Fibroblast of skin of abdomen (primary cell): ENCODE results near the gene SRRM5. TPM values are rescaled to one million over a fixed set of nuclear protein-coding genes. Genes with fewer than 3 reads are reported as not detected.
A peak's percentile ranks its signal among the peaks of the same experiment; 100 is the strongest.
"Not testable (repeated sequence)": the region's sequence is repeated elsewhere in the genome, so short reads cannot be mapped to it uniquely, and the experiment has no call there.

ENCODE experiments used
- DNase-seq: peaks from one replicate; pipeline ENCODE4 v3.0.0-alpha.2; 2013
- polyA plus RNA-seq, 2 experiments: library from polyadenylated mRNA; unstranded; fragments of 120-200 nt; gene quantifications; one replicate each; pipeline ENCODE4 v1.2.1, GENCODE V29; 2013; ENCODE audit not compliant: insufficient read length in 2 of 2

SRRM5 gene, protein sequence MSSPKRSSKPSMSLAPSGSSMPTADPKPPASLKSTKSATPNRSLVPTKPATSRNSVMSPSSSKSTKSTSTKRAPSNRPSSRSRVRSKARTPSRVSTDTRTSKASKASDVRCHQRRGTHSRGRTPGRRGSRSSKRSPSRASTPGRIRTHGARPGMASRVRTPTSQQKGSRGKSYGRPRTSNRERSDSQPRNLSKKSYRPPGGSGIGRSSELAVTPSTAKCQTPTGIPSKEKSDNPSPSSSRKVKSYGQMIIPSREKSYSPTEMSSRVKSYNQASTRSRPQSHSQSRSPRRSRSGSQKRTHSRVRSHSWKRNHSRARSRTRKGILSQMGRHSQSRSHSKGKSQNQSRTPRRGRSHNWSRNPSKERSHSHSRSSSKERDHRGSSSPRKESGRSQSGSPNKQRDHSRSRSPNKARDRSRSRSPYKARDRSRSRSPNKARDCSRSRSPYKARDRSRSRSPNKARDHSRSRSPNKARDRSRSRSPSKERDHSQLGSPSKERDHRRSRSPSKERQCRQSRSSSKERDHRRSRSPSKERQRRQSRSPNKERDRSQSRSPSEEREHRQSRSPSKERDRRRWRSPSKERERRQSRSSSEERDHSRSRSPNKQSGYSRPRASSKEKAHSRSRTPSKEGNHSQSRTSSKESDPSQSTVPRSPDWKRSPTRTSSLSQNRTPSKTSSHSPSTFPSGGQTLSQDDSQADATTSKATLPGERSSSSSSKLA
- 0.14 TPM for polyA plus RNA-seq (2013, experiment 1 of 2; ENCODE audit: insufficient read length)
- polyA plus RNA-seq (2013, experiment 2 of 2; ENCODE audit: insufficient read length) = 0.41 TPM

DNA sequence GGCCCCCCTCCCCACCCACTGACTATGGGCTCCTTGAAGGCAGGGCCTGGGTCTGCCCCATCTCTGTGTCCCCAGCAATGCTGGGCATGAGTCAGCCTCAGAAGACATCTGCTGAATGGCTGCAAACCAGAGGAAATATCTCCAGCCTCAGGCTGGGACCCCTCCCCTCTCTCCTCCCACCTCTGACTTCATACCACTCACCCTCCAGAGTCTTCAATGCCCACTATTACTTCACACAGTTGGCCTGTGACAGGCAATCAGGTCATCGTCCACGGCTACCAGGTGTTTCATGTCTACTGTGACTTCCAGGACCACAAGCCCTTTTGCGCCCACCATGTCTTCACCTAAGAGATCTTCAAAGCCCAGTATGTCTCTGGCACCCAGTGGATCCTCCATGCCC, at the start of gene SRRM5:
SRRM5 (plus strand) TSS at position 301 of the 400 bp plus-strand sequence; CDS start at position 335, 34 bp downstream.
- DNase-seq = no peak

DNA sequence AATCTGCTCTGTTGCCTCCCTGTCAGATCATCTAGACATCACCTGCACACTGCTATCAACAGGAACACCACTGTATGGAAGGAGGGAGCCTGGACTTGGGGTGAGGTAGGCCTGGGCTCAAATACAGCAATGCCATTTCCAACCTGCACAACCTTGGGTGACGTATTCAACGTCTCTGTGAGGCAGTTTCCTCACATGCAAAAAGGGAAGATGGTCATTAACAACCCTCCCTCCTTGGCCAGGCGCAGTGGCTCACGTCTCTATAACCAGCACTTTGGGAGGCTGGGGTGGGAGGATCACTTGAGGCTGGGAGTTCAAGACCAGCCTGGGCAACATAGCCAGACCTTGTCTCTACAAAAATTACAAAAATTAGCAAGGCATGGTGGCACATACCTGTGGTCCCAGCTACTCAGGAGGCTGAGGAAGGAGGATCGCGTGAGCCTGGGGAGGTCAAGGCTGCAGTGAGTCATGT, 49.6 kb upstream of the SRRM5 start:
- DNase-seq = no peak

DNA sequence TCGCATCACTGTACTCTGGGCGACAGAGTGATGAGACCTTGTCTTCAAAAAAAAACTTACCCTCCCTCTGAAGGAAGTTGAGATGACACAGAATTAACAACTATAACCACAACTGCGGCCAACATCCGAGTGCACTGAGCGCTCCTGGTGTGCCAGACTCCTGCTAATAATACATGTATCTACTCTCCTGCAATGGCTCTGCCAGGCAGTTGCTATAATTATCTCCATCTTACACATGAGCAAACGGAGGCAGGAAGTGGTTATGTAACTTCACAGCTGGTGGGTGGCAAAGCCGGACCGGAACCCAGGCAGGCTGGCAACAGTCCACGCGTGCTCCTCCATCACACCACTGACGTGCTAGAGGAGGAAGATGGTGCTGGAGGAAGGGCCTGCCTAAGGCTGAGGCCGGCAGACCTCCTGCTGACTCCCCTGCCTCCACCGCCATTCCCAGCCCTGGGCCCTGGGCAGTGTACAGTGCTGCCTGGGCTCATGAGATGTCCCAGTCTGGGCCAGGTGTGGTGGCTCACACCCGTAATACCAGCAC, 49.1 kb upstream of the SRRM5 start:
- DNase-seq = peak; percentile 63

DNA sequence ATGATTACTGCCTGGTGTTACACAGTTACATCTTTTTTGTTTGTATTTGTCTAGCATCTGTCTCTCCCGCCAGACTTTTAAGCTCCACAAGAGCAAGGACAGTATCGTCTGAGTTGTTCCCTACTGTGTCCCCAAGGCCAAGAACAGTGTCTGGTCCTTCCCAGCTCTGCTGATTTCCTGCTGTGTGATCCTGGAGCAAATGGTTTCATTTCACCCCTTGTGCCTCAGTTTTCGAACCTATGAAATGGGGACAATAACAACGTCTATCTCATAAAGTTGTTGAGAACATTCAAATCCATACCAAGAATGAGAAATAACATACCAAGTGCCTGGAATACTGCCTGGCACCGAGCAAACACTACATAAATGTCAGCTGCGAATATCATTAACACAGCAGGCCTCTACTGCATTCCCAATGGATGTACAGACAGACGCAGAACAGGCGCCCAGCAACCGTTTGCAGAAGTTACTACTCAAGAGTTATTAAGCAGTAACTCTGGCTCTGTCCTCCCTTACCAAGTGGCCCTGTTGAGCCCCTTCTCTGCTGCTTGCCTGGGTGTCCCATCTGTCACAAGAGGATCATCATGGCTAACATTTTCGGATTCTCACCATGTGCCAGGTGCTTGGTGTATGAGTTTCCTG, 48.0 kb upstream of the SRRM5 start:
- DNase-seq = no peak

DNA sequence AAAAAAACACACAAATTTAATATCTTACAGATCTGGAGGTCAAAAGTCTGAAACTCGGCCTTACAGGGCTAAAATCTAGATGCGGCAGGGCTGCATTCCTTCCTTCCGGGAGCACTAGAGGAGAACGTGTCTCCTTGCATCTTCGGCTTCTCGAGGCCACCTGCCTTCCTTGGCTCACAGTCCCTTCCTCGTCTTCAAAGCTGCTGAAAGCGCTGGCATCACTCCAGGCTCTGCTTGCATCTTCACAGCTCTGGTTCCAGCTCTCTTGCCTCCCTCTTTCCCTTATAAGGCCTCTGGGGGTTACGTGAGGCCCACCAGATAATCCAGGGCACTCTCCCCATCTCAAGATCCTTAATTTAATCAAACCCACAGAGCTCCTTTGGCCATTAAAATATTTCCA, 47.1 kb upstream of the SRRM5 start:
- no peak for DNase-seq

DNA sequence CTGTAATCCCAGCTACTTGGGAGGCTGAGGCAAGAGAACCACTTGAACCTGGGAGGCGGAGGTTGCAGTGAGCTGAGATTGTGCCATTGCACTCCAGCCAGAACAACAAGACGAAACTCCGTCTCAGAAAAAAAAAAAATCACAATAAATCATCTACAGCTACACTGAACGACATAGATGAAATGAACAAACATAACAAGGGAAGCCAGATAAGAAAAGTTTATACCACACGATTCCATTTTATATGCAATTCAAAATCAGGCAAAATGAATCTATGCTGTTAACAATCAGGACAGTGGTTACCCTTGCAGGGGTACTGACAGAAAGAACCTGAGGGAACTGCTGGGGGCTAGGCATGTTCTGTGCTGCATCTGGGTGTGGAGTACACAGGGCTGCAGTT, 42.2 kb upstream of the SRRM5 start:
- no peak for DNase-seq

DNA sequence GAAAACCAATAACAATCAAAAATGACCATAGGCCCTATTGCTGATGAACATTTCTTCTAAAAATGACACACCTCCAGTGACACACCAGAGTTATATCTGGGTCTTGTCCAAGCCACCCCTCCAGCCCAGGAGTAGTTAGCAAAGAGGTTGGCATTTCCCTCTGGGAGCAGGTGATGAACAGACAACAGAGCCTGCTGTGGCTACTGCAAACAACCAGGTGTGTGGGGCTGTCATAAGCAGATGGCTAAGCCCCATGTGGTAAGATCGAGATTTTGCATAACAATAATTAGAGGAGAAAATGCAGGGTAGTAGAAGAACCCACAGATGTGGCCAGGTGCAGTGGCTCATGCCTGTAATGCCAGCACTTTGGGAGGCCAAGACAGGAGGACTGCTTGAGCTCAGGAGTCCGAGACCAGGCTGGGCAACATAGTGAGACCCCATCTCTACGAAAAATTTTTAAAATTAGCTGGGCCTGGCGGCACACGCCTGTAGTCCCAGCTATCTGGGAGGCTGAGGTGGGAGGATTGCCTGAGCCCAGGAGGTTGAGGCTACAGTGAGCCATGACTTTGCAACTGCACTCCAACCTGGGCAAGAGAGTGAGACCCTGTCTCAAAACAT, 41.6 kb upstream of the SRRM5 start:
- DNase-seq = no peak

DNA sequence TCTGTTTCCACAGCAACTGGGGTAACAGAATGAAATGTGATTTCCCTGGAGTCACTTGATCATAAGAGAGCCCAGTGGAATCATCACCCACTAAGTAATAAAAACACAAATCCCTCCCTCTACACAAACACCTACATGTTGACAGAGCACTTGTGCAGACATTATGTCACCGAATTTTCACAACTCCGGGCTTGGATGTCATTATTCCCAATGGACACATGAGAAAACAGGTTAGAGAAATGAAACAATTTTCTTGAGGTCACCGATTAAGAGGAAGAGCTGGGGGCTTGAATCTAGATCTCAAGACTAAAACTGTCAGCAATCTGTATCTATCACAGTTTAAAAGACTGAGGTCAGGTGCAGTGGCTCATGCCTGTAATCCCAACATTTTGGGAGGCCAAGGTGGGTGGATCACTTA, 39.7 kb upstream of the SRRM5 start:
- DNase-seq = no peak

DNA sequence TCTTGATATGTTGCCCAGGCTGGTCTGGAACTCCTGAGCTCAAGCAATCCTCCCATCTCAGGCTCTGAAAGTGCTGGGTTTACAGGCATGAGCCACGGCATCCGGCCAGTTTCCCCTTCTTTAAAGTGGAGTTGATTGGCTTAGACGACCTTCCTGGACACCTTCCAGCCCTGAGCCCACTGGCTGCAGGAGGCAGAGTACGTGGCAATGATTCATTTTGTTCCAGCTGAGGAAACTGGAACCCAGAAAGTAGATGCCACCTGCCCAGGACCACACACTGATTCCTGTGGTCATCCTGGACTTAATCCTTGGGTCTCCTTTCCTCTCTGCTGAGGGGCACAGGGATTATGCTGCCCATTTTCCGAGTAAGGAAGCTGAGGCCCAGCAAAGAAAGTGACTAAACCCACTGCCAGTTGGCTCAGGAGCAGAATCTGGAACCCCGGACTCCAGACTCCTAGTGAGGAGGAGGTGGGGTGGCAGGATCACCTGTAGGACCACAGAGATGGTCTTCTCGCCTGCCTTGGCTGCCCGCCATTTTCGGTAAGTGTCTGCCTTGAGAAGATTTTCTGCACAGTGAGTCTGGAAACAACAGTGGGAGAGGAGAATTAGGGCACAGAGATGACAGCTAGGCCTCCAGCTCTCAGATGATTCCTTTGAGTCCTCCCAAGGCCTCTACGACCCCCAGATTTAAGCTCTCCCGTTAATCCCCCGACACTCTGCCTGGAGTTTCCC, 37.3 kb upstream of the SRRM5 start:
- DNase-seq = no peak

DNA sequence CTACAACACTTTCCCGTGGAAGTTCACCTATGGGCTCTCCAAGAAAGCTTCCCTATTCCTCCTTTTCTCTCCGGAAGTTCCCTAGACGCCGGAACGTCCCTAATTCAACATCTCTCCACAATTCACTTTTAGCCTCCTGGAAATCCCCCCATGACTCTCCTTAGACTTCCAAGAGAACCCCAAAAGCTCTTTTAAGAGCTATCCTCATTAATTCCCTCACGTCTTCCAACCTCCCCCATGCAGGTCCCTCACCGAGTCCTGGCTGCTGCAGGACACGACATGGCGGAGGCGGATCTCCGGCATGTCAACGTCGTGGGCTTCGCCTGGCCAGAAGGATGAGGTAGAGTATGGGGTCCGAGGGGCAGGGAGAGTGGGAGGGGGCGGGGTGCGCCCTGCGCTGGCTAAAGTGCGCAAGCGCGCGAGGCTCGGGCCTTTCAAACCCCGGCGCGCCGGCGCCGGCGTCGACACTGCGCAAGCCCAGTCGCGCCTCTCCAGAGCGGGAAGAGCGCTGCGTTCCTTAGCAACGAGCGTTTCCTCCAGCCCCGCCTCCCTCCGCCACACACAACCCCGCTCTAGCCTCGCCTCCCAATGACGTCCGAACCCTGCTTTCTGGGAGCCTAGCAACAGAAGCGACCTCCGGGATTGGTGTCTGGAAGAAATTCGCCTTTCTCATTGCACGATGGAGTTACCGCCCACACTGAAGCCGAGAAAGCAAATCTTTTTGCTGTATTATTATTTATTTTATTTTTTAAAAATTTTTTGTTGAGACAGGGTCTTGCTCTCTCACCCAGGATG, 36.5 kb upstream of the SRRM5 start, which contains the start of the genes PINLYP and XRCC1:
PINLYP (plus strand) TSS at position 646 of the 795 bp plus-strand sequence. CDS start 1,391 bp downstream, outside the sequence.
XRCC1 (minus strand) TSS at position 372 of the 795 bp plus-strand sequence; CDS start at position 303, 69 bp downstream.
- peak; percentile 99 for DNase-seq

DNA sequence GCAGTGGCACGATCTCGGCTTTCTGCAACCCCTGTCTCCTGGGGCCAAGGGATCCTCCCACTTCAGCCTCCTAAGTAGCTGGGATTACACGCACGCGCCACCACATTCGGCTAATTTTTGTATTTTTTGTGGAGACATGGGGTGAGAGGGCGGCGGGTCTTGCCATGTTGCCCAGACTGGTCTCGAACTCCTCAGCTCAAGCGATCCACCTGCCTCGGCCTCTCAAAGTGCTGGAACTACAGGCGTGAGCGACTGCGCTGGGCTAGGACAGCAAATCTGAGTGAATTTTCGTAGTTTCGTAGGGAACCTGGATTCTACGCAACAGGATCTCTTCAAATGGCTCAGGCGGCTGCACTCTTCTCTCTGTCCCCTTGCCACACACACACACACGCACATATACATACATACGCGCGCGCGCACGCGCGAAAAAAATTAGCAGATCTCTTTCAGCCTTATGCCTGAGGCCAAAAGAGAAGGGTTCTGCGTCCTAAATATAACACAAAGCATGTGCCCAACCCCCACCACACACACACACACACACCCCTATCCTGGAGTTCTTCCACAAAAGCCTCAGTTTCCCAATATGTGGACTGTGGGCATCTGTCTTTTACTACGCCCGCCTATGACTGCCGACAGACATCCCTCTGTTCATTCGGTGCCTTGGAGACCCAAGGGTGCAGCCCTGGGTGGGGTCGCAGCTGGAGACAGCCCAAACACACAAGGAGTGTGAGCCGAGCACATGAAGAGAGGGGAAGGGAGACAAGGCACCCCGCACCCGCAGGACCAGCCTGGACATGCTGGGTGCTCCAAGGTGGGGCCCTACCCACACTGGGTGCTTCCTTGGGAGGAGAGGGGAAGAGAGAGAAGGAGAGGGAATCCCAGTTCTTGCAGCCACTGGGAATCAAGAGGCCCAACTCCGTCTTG, 35.7 kb upstream of the SRRM5 start:
- no peak for DNase-seq

DNA sequence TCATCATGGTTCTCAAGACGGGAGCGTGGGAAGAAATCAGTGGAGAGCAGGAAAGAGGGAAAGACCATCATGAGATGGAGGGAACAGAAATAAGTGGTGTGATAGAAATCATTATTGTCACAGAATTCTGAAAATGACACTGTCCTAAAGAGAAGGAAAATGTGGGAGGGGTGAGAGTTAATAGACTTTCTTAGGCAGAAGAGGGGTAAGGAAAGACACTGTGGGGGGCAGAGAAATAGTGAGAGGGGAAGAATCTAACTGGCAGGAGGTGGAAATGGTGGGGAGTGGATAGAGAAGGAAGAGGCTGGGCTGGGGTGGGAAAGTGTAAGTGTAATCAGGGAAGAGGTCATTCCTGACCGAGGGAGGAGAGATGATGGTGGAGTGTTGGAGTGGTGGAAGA, 33.1 kb upstream of the SRRM5 start:
- no peak for DNase-seq

DNA sequence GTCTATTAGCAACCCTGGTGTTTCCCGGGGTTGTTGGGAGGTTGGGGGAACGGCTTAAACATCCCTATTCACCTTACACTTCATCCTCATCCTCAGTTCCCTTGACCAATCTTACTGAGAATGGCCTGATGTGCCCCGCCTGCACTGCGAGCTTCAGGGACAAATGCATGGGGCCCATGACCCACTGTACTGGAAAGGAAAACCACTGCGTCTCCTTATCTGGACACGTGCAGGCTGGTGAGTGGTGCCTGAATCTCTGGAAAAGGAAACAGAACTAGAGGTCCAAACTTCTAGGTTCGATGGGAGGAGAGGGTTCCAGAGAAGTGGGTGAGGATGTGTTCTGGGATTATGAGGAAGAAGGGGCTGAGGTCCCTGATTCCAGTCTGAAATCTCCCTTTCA, 30.4 kb upstream of the SRRM5 start:
- DNase-seq = no peak

DNA sequence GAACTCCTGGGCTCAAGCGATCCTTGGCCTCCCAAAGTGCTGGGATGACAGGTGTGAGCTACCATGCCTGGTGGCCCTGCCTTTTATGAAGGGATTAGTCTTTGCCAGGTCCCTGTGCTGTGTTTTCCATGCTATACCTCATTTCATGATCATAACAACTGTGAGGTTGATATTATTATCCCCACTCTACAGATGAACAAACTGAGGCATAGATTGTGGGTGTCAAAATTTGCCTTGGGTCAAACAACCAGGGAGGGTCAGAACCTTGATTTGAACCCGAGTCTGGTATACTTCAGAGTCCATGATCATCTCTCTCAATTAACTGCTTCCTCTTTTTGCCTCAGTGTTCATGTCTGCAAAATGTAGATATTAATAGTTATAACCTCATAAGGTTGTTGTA, 29.4 kb upstream of the SRRM5 start:
- no peak for DNase-seq

DNA sequence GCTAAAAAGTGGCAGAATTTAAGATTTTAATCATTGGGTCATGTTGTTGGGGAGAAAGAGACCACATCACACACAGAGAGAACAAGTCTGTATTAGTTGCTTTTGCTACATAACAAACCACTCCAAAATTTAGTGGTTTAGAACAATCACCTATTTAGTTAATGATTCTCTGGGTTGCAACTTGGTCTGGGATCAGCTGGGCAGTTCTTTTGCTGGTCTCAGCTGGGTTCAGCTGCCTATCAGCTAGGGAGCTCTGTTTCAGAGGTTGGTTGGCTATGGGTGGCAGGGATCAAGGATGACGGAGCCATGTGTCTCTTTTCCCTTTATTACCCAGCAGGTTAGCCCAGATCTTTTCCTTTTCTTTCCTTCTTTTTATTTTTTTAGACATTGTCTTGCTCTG, 27.4 kb upstream of the SRRM5 start:
- DNase-seq = no peak

DNA sequence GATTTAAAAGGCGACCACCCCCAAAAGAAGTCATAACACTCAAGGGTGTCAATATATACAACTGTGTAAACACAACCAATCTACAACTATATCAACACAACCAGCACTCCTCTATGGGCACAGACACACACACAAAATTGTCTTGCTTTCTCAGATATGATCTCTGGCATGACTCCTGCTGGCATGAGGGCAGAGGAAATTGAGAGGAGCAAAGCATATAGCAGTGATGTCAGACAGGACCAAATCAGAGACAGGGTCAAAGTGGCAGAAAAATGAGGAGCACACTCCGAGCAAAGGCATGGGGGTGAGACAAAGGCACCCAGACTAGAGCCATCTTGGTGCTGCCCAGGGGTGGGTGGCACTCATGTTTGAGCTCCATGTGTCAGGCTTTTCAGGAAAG, 25.5 kb upstream of the SRRM5 start:
- DNase-seq = no peak

DNA sequence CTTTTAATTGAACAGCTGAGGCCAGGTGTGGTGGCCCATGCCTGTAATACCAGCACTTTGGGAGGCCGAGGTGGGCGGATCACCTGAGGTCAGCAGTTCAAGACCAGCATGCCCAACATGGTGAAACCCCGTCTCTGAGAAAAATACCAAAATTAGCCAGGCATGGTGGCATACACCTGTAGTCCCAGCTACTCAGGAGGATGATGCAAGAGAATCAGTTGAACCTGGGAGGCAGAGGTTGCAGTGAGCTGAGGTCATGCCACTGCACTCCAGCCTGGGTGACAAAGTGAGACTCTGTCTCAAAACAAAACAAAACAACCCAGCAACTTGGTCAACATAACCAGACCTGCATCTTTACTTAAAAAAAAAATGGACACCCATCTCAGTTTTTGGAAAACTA, 24.9 kb upstream of the SRRM5 start:
- DNase-seq = not testable (repeated sequence)

DNA sequence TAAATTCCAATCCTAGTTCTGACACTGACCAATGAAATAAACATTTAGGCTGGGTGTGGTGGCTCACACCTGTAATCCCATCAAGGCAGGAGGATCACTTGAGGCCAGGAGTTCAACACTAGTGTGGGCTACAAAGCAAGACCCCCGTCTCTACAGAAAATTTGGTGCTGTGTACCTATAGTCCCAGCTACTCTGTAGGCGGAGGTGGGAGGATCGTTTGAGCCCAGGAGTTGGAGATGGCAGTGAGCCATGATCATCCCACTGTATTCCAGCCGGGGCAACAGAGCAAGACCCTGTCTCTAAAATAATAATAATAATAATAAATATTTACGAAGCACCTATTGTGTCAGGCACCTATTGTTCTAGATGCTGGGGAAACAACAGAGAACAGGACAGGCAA, 22.6 kb upstream of the SRRM5 start:
- no peak for DNase-seq

DNA sequence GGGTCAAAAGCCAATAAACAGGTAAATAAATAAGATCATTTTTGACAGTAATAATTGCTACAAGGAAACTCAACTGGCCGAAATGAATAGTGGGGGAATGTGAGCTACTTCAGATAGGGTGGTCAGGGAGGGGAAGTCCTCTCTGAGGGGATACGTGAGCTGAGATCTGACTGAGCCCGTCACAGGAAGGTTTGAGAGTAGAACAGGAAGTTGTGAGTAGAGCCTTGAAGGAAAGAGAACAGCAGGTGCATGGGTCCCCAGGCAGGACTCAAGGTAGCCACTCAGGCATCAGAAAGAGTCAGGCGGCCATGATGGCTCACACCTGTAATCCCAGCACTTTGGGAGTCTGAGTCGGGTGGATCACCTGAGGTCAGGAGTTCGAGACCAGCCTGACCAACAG, 22.2 kb upstream of the SRRM5 start:
- no peak for DNase-seq
